ENCODE data around the gene TPPP2.

The TPPP2 gene

GRCh38 chr14:21038441-21039422, 8.7 kb downstream of the TPPP2 start:
- Histone ChIP-seq H3K36me3 (ENCODE audit: control insufficient read depth in 1 of 2, insufficient read depth in 2 of 2, low read depth in 1 of 2, low read length in 2 of 2) (no peaks in the 10 kb centered on the region), H2BK12ac (ENCODE audit: low read length in 2 of 2) (peak overlapping the region in 1 of 2 experiments; percentile 23), H3K18ac (ENCODE audit: low read depth in 1 of 2, low read length in 2 of 2) (no peak overlapping the region), H3K27me3 (ENCODE audit: control insufficient read depth in 1 of 2, insufficient read depth in 1 of 2, low read length in 2 of 2) (peaks cover 16 to 22% of the 10 kb centered on the region in 2 experiments), H3K4me3 (ENCODE audit: insufficient read depth in 1 of 2, low read depth in 1 of 2, low read length in 2 of 2) (no peak overlapping the region), H3K4ac (ENCODE audit: low read depth in 1 of 2, low read length in 2 of 2) (peak overlapping the region in 1 of 2 experiments; percentile 20), H3K4me1 (ENCODE audit: control insufficient read depth, insufficient read depth, low read depth, low read length) (peaks cover 7% of the 10 kb centered on the region), H2BK120ac (ENCODE audit: low read depth, low read length) (no peak overlapping the region), H3K4me2 (ENCODE audit: low read length, poor library complexity, severe bottlenecking) (no peak overlapping the region), H4K8ac (ENCODE audit: low read length) (no peak overlapping the region), H2AFZ (ENCODE audit: low read depth, low read length) (peak overlapping the region; percentile 47), H2BK5ac (ENCODE audit: low read depth, low read length, poor library complexity, severe bottlenecking) (no peak overlapping the region), H3K9me3 (ENCODE audit: control insufficient read depth, low read length) (no peaks in the 10 kb centered on the region), H3K9ac (ENCODE audit: low read length) (peak overlapping the region; percentile 43), H4K91ac (ENCODE audit: low read length) (no peak overlapping the region), H3K27ac (ENCODE audit: low read length, poor library complexity, severe bottlenecking) (no peak overlapping the region), H2AK5ac (ENCODE audit: low read length, severe bottlenecking) (no peak overlapping the region), H3K14ac (ENCODE audit: low read length in 2 of 2) (no peak overlapping the region), H2BK15ac (ENCODE audit: low read depth, poor library complexity, severe bottlenecking) (no peak overlapping the region), H3K23ac (ENCODE audit: low read length in 2 of 2) (no peak overlapping the region), H3K79me1 (replicated peaks; ENCODE audit: low read length, poor library complexity, severe bottlenecking) (no peaks in the 10 kb centered on the region)
- WGBS: 65% methylated on average over 7 of the region's 10 CpGs
- DNase-seq: peak; percentile 42

GRCh38 chr14:21039585-21040369, 9.8 kb downstream of the TPPP2 start:
- Histone ChIP-seq H2BK15ac (ENCODE audit: low read depth, poor library complexity, severe bottlenecking) (no peak overlapping the region), H3K36me3 (ENCODE audit: control insufficient read depth in 1 of 2, insufficient read depth in 2 of 2, low read depth in 1 of 2, low read length in 2 of 2) (no peaks in the 10 kb centered on the region), H3K27me3 (ENCODE audit: control insufficient read depth in 1 of 2, insufficient read depth in 1 of 2, low read length in 2 of 2) (peaks cover 5 to 20% of the 10 kb centered on the region in 2 experiments), H4K91ac (ENCODE audit: low read length) (no peak overlapping the region), H3K18ac (ENCODE audit: low read depth in 1 of 2, low read length in 2 of 2) (no peak overlapping the region), H3K9ac (ENCODE audit: low read length) (peak overlapping the region; percentile 43), H3K79me1 (replicated peaks; ENCODE audit: low read length, poor library complexity, severe bottlenecking) (no peaks in the 10 kb centered on the region), H2AFZ (ENCODE audit: low read depth, low read length) (peak overlapping the region; percentile 56), H3K9me3 (ENCODE audit: control insufficient read depth, low read length) (no peaks in the 10 kb centered on the region), H3K4me3 (ENCODE audit: insufficient read depth in 1 of 2, low read depth in 1 of 2, low read length in 2 of 2) (no peak overlapping the region), H2BK12ac (ENCODE audit: low read length in 2 of 2) (peak overlapping the region in 1 of 2 experiments; percentile 33), H3K4me1 (ENCODE audit: control insufficient read depth, insufficient read depth, low read depth, low read length) (peaks cover 7% of the 10 kb centered on the region), H3K4ac (ENCODE audit: low read depth in 1 of 2, low read length in 2 of 2) (no peak overlapping the region), H2BK5ac (ENCODE audit: low read depth, low read length, poor library complexity, severe bottlenecking) (no peak overlapping the region), H3K4me2 (ENCODE audit: low read length, poor library complexity, severe bottlenecking) (no peak overlapping the region), H4K8ac (ENCODE audit: low read length) (no peak overlapping the region), H3K14ac (ENCODE audit: low read length in 2 of 2) (no peak overlapping the region), H2BK120ac (ENCODE audit: low read depth, low read length) (no peak overlapping the region), H3K27ac (ENCODE audit: low read length, poor library complexity, severe bottlenecking) (no peak overlapping the region), H2AK5ac (ENCODE audit: low read length, severe bottlenecking) (no peak overlapping the region), H3K23ac (ENCODE audit: low read length in 2 of 2) (no peak overlapping the region)
- 67% methylated on average over 7 of the region's 8 CpGs for WGBS
- DNase-seq: peak; percentile 76

GRCh38 chr14:21040370-21040925, 10.4 kb downstream of the TPPP2 start:
- Histone ChIP-seq H3K9me3 (ENCODE audit: control insufficient read depth, low read length) (no peaks in the 10 kb centered on the region), H3K27me3 (ENCODE audit: control insufficient read depth in 1 of 2, insufficient read depth in 1 of 2, low read length in 2 of 2) (peaks cover 0 to 14% of the 10 kb centered on the region in 2 experiments), H2BK120ac (ENCODE audit: low read depth, low read length) (peak overlapping the region; percentile 22), H2BK5ac (ENCODE audit: low read depth, low read length, poor library complexity, severe bottlenecking) (no peak overlapping the region), H3K4me3 (ENCODE audit: insufficient read depth in 1 of 2, low read depth in 1 of 2, low read length in 2 of 2) (no peak overlapping the region), H2AK5ac (ENCODE audit: low read length, severe bottlenecking) (no peak overlapping the region), H2BK15ac (ENCODE audit: low read depth, poor library complexity, severe bottlenecking) (no peak overlapping the region), H3K4me2 (ENCODE audit: low read length, poor library complexity, severe bottlenecking) (no peak overlapping the region), H3K79me1 (replicated peaks; ENCODE audit: low read length, poor library complexity, severe bottlenecking) (no peaks in the 10 kb centered on the region), H3K23ac (ENCODE audit: low read length in 2 of 2) (no peak overlapping the region), H4K91ac (ENCODE audit: low read length) (no peak overlapping the region), H3K18ac (ENCODE audit: low read depth in 1 of 2, low read length in 2 of 2) (no peak overlapping the region), H3K27ac (ENCODE audit: low read length, poor library complexity, severe bottlenecking) (no peak overlapping the region), H3K14ac (ENCODE audit: low read length in 2 of 2) (no peak overlapping the region), H2BK12ac (ENCODE audit: low read length in 2 of 2) (peak overlapping the region in 1 of 2 experiments; percentile 2), H3K36me3 (ENCODE audit: control insufficient read depth in 1 of 2, insufficient read depth in 2 of 2, low read depth in 1 of 2, low read length in 2 of 2) (no peaks in the 10 kb centered on the region), H3K4me1 (ENCODE audit: control insufficient read depth, insufficient read depth, low read depth, low read length) (peaks cover 7% of the 10 kb centered on the region), H3K9ac (ENCODE audit: low read length) (no peak overlapping the region), H2AFZ (ENCODE audit: low read depth, low read length) (no peak overlapping the region), H3K4ac (ENCODE audit: low read depth in 1 of 2, low read length in 2 of 2) (no peak overlapping the region), H4K8ac (ENCODE audit: low read length) (no peak overlapping the region)
- 69% methylated on average over 7 of the region's 8 CpGs for WGBS
- DNase-seq: no peak

All from mesenchymal stem cell (in vitro differentiated cells and primary cell).